HEK293 (cell line): ENCODE data around the gene ZNF524.

Source experiments
- CTCF ChIA-PET: fragments of 350-600 bp; formaldehyde crosslinking; extraction: SDS; loops from one replicate; lab custom pipeline; 2021; ENCODE audit warnings: antibody characterized with exemption; lab: Yijun Ruan, JAX
- POLR2A ChIA-PET: fragments of 300-600 bp; formaldehyde crosslinking; extraction: SDS; loops from one replicate; lab custom pipeline; 2020; ENCODE audit warnings: antibody characterized with exemption, inconsistent platforms; lab: Yijun Ruan, JAX
- H3K27ac ChIP-seq: fragments of 200-500 bp; sonication (Bioruptor generic); 2 replicates; pipeline ENCODE4 v1.5.1; 2014; ENCODE audit warnings: low read depth, low read length, control low read depth, inconsistent platforms; ENCODE audit errors: extremely low read depth
- H3K36me3 ChIP-seq, 2 experiments: fragments of 200-500 bp in 1 of 2; sonication (Bioruptor generic) in 1 of 2; 1 replicate in 1 of 2; 2 replicates in 1 of 2; pipeline ENCODE4 v1.5.1; 2014 to 2017; ENCODE audit warnings: inconsistent platforms in 2 of 2, low read length in 2 of 2; ENCODE audit not compliant: control insufficient read depth in 2 of 2, insufficient read depth in 1 of 2
- H3K4me1 ChIP-seq: fragments of 200-500 bp; sonication (Bioruptor generic); 2 replicates; pipeline ENCODE4 v1.5.1; 2014; ENCODE audit warnings: mild to moderate bottlenecking, low read length, inconsistent platforms; ENCODE audit not compliant: control insufficient read depth, insufficient read depth
- H3K4me3 ChIP-seq: 2 replicates; pipeline ENCODE4 v1.5.1; 2011; ENCODE audit warnings: low read depth, mild to moderate bottlenecking, control low read depth, low read length, moderate library complexity
- H3K9me3 ChIP-seq: fragments of 200-500 bp; sonication (Bioruptor generic); 2 replicates; pipeline ENCODE4 v1.5.1; 2014; ENCODE audit warnings: low read depth, low read length, inconsistent platforms; ENCODE audit not compliant: control insufficient read depth, insufficient read depth
- BCL11A ChIP-seq: fragments of 450-650 bp; formaldehyde crosslinking; IDR thresholded peaks from 2 replicates; pipeline ENCODE4 v1.5.1; 2016; ENCODE audit warnings: low read depth, missing biosample characterization, missing genetic modification characterization
- HIC1 ChIP-seq: fragments of 450-650 bp; formaldehyde crosslinking; IDR thresholded peaks from 2 replicates; pipeline ENCODE4 v1.5.1; 2016; ENCODE audit warnings: missing biosample characterization, missing genetic modification characterization
- HOXA7 ChIP-seq: sonication (generic); formaldehyde crosslinking; IDR thresholded peaks from 2 replicates; pipeline ENCODE4 v1.8.1; 2022; ENCODE audit warnings: missing genetic modification reagents, borderline replicate concordance
- HOXC10 ChIP-seq: sonication (generic); formaldehyde crosslinking; IDR thresholded peaks from 2 replicates; pipeline ENCODE4 v1.8.1; 2023; ENCODE audit warnings: mild to moderate bottlenecking, missing genetic modification reagents
- IKZF3 ChIP-seq: fragments of 450-650 bp; IDR thresholded peaks from 2 replicates; pipeline ENCODE4 v1.5.0; 2018; ENCODE audit warnings: missing biosample characterization, mild to moderate bottlenecking, missing genetic modification characterization, moderate library complexity
- PRDM10 ChIP-seq: fragments of 450-650 bp; formaldehyde crosslinking; IDR thresholded peaks from 2 replicates; pipeline ENCODE4 v1.5.1; 2016; ENCODE audit warnings: missing biosample characterization, missing genetic modification characterization
- SETDB1 ChIP-seq: IDR thresholded peaks from one replicate; pipeline ENCODE4 v1.6.1; 2017; ENCODE audit warnings: mild to moderate bottlenecking, low read length, moderate library complexity, mixed read lengths; ENCODE audit not compliant: insufficient read length
- SP3 ChIP-seq: fragments of 450-650 bp; formaldehyde crosslinking; IDR thresholded peaks from 2 replicates; pipeline ENCODE4 v1.5.1; 2016; ENCODE audit warnings: missing biosample characterization, missing genetic modification characterization
- ZIC2 ChIP-seq: fragments of 450-650 bp; formaldehyde crosslinking; IDR thresholded peaks from 2 replicates; pipeline ENCODE4 v1.5.1; 2016; ENCODE audit warnings: missing biosample characterization, missing genetic modification characterization
- ZNF16 ChIP-seq: fragments of 450-650 bp; formaldehyde crosslinking; IDR thresholded peaks from 2 replicates; pipeline ENCODE4 v1.5.1; 2016; ENCODE audit warnings: low read depth, missing biosample characterization, missing genetic modification characterization
- ZNF221 ChIP-seq: fragments of 450-650 bp; formaldehyde crosslinking; IDR thresholded peaks from 2 replicates; pipeline ENCODE4 v1.5.1; 2017; ENCODE audit warnings: missing biosample characterization, missing genetic modification characterization, borderline replicate concordance
- ZNF391 ChIP-seq: fragments of 450-650 bp; formaldehyde crosslinking; IDR thresholded peaks from 2 replicates; pipeline ENCODE4 v1.5.1; 2016; ENCODE audit warnings: low read depth, missing biosample characterization, missing genetic modification characterization, borderline replicate concordance
- ZNF473 ChIP-seq: fragments of 450-650 bp; formaldehyde crosslinking; IDR thresholded peaks from 2 replicates; pipeline ENCODE4 v1.5.1; 2017; ENCODE audit warnings: missing biosample characterization, missing genetic modification characterization
- ZNF510 ChIP-seq: fragments of 450-650 bp; formaldehyde crosslinking; IDR thresholded peaks from 2 replicates; pipeline ENCODE4 v1.5.1; 2018; ENCODE audit warnings: mild to moderate bottlenecking, missing genetic modification characterization, missing biosample characterization; ENCODE audit not compliant: insufficient replicate concordance
- ZNF529 ChIP-seq: fragments of 450-650 bp; formaldehyde crosslinking; IDR thresholded peaks from 2 replicates; pipeline ENCODE4 v1.5.1; 2017; ENCODE audit warnings: missing genetic modification characterization, missing biosample characterization; ENCODE audit not compliant: insufficient replicate concordance
- ZNF561 ChIP-seq: fragments of 450-650 bp; IDR thresholded peaks from 2 replicates; pipeline ENCODE4 v1.5.1; 2018; ENCODE audit warnings: missing biosample characterization, missing genetic modification characterization, borderline replicate concordance
- ZNF600 ChIP-seq: fragments of 450-650 bp; formaldehyde crosslinking; IDR thresholded peaks from 2 replicates; pipeline ENCODE4 v1.5.1; 2016; ENCODE audit warnings: missing biosample characterization, missing genetic modification characterization
- ZSCAN23 ChIP-seq: fragments of 450-650 bp; formaldehyde crosslinking; IDR thresholded peaks from 2 replicates; pipeline ENCODE4 v1.5.1; 2016; ENCODE audit warnings: missing biosample characterization, missing genetic modification characterization

The ZNF524 gene

GRCh38 chr19:55644842-55645511 is 44.9 kb downstream of the ZNF524 start:
- no peaks in the 10 kb centered on the region for H3K9me3 ChIP-seq
- ChIA-PET CTCF (interaction anchor here (0.6 to 3.0 kb wide), 8 partner anchors 8 to 842 kb away, joined by 3 to 37 read pairs (median 3); no protein-coding TSS in a partner anchor), POLR2A (interaction anchor here (0.9 to 3.3 kb wide), 4 partner anchors 8 to 29 kb away, joined by 4 to 16 read pairs (median 4); partner anchors contain the start of gene U2AF2)
- peak overlapping the region; percentile 61 for H3K4me3 ChIP-seq
- H3K27ac ChIP-seq: peak overlapping the region; percentile 83; the same call in 1 of the 2 replicates
- H3K4me1 ChIP-seq: peaks cover 26% of the 10 kb centered on the region
- TF ChIP-seq SETDB1: no peak
- TF ChIP-seq HOXC10: 0 out of 2 replicates have a peak, but pooled peaks have one; percentile 70
- 0 out of 2 replicates have a peak, but pooled peaks have one; percentile 29 for TF ChIP-seq HIC1 (tag by site-specific recombination)
- peak; percentile 66; the same call in 1 of the 2 replicates for TF ChIP-seq ZNF600 (tag by site-specific recombination)
- no peak for TF ChIP-seq BCL11A (tag by site-specific recombination)
- H3K36me3 ChIP-seq: peaks cover 12 to 23% of the 10 kb centered on the region in 2 experiments; a peak in 2 of 3 replicates

GRCh38 chr19:55645512-55645881 is 45.4 kb downstream of the ZNF524 start:
- Histone ChIP-seq H3K9me3 (no peaks in the 10 kb centered on the region), H3K36me3 (peaks cover 12 to 28% of the 10 kb centered on the region in 2 experiments; a peak in 2 of 3 replicates), H3K27ac (no peak overlapping the region), H3K4me1 (peaks cover 22% of the 10 kb centered on the region), H3K4me3 (no peak overlapping the region)
- TF ChIP-seq ZNF221 (tag by site-specific recombination): no peak
- no peak for TF ChIP-seq SETDB1
- no peak for TF ChIP-seq ZSCAN23 (tag by site-specific recombination)
- no peak for TF ChIP-seq ZNF561 (tag by site-specific recombination)
- no peak for TF ChIP-seq ZNF473 (tag by site-specific recombination)
- no peak for TF ChIP-seq ZNF16 (tag by site-specific recombination)
- TF ChIP-seq ZNF510: no peak
- no peak for TF ChIP-seq ZNF391 (tag by site-specific recombination)
- no peak for TF ChIP-seq ZIC2 (tag by site-specific recombination)
- no peak for TF ChIP-seq PRDM10 (tag by site-specific recombination)
- no peak for TF ChIP-seq ZNF529 (tag by site-specific recombination)
- no peak for TF ChIP-seq SP3 (tag by site-specific recombination)
- no peak for TF ChIP-seq IKZF3 (tag by site-specific recombination)
- no peak for TF ChIP-seq HOXA7
- POLR2A ChIA-PET: interaction anchor here (0.9 to 3.3 kb wide), 5 partner anchors 9 to 47 kb away, joined by 3 to 16 read pairs (median 5); partner anchors contain the start of genes FIZ1 and U2AF2
- CTCF ChIA-PET: interaction anchor here (0.6 to 3.0 kb wide), 7 partner anchors 8 to 842 kb away, joined by 3 to 37 read pairs (median 3); no protein-coding TSS in a partner anchor
